WTC11 (cell line): ENCODE results near the gene RGS11. TPM values are rescaled to one million over a fixed set of nuclear protein-coding genes. Genes with fewer than 3 reads are reported as not detected.

Source experiments
- ATAC-seq: fragments of 200-7000 bp; cut with Tn5 transposase; 2 replicates; pipeline ENCODE4 v1.10.0; 2021; ENCODE audit warnings: mild to moderate bottlenecking, moderate library complexity
- CTCF ChIA-PET: fragments of 300-600 bp; sonication (Branson Sonifier 250); formaldehyde crosslinking; loops from one replicate; lab custom pipeline; 2021; ENCODE audit warnings: antibody characterized with exemption; lab: Charles Lee
- POLR2A ChIA-PET: fragments of 350-600 bp; sonication (Branson Sonifier 250); formaldehyde crosslinking; loops from one replicate; lab custom pipeline; 2021; ENCODE audit warnings: antibody characterized with exemption; lab: Charles Lee
- DNase-seq: peaks from one replicate; pipeline ENCODE4 v3.0.0; 2021; ENCODE audit warnings: low spot score
- H3K27ac Mint-ChIP-seq: 2 replicates; pipeline ENCODE4 v1.8.0; 2021; ENCODE audit warnings: mixed read lengths
- H3K27me3 Mint-ChIP-seq: 2 replicates; pipeline ENCODE4 v1.8.0; 2021; ENCODE audit warnings: low read depth, mild to moderate bottlenecking, moderate library complexity, mixed read lengths
- H3K36me3 Mint-ChIP-seq: 2 replicates; pipeline ENCODE4 v1.8.0; 2021; ENCODE audit warnings: mixed read lengths
- H3K4me1 Mint-ChIP-seq: 2 replicates; pipeline ENCODE4 v1.8.0; 2022; ENCODE audit warnings: mixed read lengths
- H3K4me3 Mint-ChIP-seq: 2 replicates; pipeline ENCODE4 v1.8.0; 2021; ENCODE audit warnings: mild to moderate bottlenecking, moderate library complexity, mixed read lengths
- H3K9me3 Mint-ChIP-seq: 2 replicates; pipeline ENCODE4 v1.8.0; 2021; ENCODE audit warnings: mixed read lengths
- ELF4 ChIP-seq: sonication (generic); formaldehyde crosslinking; IDR thresholded peaks from 2 replicates; pipeline ENCODE4 v1.8.1; 2022; ENCODE audit warnings: low read depth, mild to moderate bottlenecking, moderate library complexity, missing genetic modification reagents
- FOXJ3 ChIP-seq: sonication (generic); formaldehyde crosslinking; IDR thresholded peaks from 2 replicates; pipeline ENCODE4 v1.9.0; 2021; ENCODE audit warnings: missing genetic modification reagents, mild to moderate bottlenecking, borderline replicate concordance
- NR3C1 ChIP-seq: sonication (generic); formaldehyde crosslinking; conservative IDR thresholded peaks from 2 replicates; pipeline ENCODE4 v1.8.1; 2023; ENCODE audit warnings: low read depth, mild to moderate bottlenecking, missing genetic modification reagents
- PRRX2 ChIP-seq: fragments of 250-450 bp; sonication (Bioruptor Pico); IDR thresholded peaks from 2 replicates; pipeline ENCODE4 v1.8.0; 2021; ENCODE audit warnings: mild to moderate bottlenecking
- RORB ChIP-seq: fragments of 250-450 bp; sonication (Bioruptor Pico); IDR thresholded peaks from 2 replicates; pipeline ENCODE4 v1.9.0; 2021; ENCODE audit warnings: mild to moderate bottlenecking
- SMAD3 ChIP-seq: sonication (generic); formaldehyde crosslinking; IDR thresholded peaks from 2 replicates; pipeline ENCODE4 v1.8.0; 2022; ENCODE audit warnings: missing genetic modification reagents, mild to moderate bottlenecking, borderline replicate concordance
- SMAD4 ChIP-seq: sonication (generic); formaldehyde crosslinking; IDR thresholded peaks from 2 replicates; pipeline ENCODE4 v1.8.0; 2022; ENCODE audit warnings: mild to moderate bottlenecking, missing genetic modification reagents
- SOX15 ChIP-seq: fragments of 250-450 bp; sonication (Bioruptor Pico); IDR thresholded peaks from 2 replicates; pipeline ENCODE4 v1.9.0; 2021; ENCODE audit warnings: mild to moderate bottlenecking
- TP53 ChIP-seq: sonication (generic); formaldehyde crosslinking; IDR thresholded peaks from 2 replicates; pipeline ENCODE4 v1.8.1; 2023; ENCODE audit warnings: mild to moderate bottlenecking, missing genetic modification reagents
- ZNF138 ChIP-seq: sonication (generic); formaldehyde crosslinking; conservative IDR thresholded peaks from 2 replicates; pipeline ENCODE4 v1.8.1; 2022; ENCODE audit warnings: mild to moderate bottlenecking, moderate library complexity, missing genetic modification reagents
- total RNA-seq: library from RNA; stranded (reverse); gene quantifications from 3 replicates; pipeline ENCODE4 v1.2.3, GENCODE V29; 2021
- TF ChIP-seq, protein P1 (sequence below): sonication (generic); formaldehyde crosslinking; IDR thresholded peaks from 2 replicates; pipeline ENCODE4 v1.8.1; 2023; ENCODE audit warnings: mild to moderate bottlenecking, missing genetic modification reagents, moderate library complexity
- TF ChIP-seq, protein P2 (sequence below): sonication (generic); formaldehyde crosslinking; IDR thresholded peaks from 2 replicates; pipeline ENCODE4 v1.8.0; 2022; ENCODE audit warnings: mild to moderate bottlenecking, missing genetic modification reagents
- TF ChIP-seq, protein P3 (sequence below): sonication (generic); formaldehyde crosslinking; IDR thresholded peaks from 2 replicates; pipeline ENCODE4 v1.8.1; 2022; ENCODE audit warnings: low read depth, mild to moderate bottlenecking, moderate library complexity, missing genetic modification reagents, borderline replicate concordance
- TF ChIP-seq, protein P4 (sequence below): sonication (generic); formaldehyde crosslinking; IDR thresholded peaks from 2 replicates; pipeline ENCODE4 v1.8.1; 2023; ENCODE audit warnings: mild to moderate bottlenecking, missing genetic modification reagents, moderate library complexity
- TF ChIP-seq, protein P5 (sequence below): sonication (generic); formaldehyde crosslinking; IDR thresholded peaks from 2 replicates; pipeline ENCODE4 v1.8.0; 2022; ENCODE audit warnings: mild to moderate bottlenecking, missing genetic modification reagents
- TF ChIP-seq, protein P6 (sequence below): sonication (generic); formaldehyde crosslinking; conservative IDR thresholded peaks from 2 replicates; pipeline ENCODE4 v1.8.1; 2022; ENCODE audit warnings: mild to moderate bottlenecking, missing genetic modification reagents
- TF ChIP-seq, protein P7 (sequence below): sonication (generic); formaldehyde crosslinking; IDR thresholded peaks from 2 replicates; pipeline ENCODE4 v1.8.1; 2023; ENCODE audit warnings: mild to moderate bottlenecking, missing genetic modification reagents

Gene RGS11
- total RNA-seq, 1 experiment from 2014 or later: 1.8 TPM

DNA sequence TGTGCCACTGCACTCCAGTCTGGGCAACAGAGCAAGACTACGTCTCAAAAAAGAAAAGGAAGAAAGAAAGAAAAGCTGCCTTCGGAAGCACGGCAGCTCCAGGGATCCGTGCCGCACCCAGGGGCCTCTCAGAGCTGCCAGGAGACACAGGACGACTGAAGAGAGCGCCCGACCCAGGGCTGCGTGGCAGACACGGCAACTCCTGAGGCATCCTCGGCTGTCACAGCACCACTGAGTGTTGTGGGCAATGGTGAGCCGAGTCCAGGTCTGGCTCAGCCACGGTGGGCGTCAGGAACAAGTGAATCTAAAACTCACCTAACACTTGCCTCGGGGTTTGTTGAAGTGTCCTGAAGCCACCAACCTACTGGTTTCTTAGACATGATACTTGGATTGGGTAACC is 36.0 kb upstream of the RGS11 start (continued):
- TF ChIP-seq, protein P1, sequence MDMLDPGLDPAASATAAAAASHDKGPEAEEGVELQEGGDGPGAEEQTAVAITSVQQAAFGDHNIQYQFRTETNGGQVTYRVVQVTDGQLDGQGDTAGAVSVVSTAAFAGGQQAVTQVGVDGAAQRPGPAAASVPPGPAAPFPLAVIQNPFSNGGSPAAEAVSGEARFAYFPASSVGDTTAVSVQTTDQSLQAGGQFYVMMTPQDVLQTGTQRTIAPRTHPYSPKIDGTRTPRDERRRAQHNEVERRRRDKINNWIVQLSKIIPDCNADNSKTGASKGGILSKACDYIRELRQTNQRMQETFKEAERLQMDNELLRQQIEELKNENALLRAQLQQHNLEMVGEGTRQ: no peak

DNA sequence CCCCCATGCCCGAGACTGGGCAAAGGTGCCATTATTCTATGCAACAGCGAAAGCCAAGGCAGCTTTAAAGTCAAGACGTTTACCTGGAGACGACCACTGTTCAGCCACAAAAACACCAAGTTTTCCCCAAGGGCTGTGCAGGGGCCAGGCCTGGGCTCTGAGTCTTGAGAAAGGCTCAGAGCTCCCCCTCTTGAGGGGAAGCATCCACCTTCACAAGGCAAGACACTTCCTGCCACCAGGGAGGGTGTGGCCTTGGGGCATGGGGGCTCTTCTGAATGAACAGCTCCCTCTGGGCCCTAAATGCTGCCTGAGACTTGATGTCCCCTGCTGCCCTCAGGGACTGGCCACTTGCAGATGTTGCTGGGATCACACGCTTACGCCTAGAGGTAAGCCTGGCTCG is 33.7 kb upstream of the RGS11 start:
- no peaks in the 10 kb centered on the region for H3K4me1 Mint-ChIP-seq
- CTCF ChIA-PET: interaction anchor here (0.6 to 1.8 kb wide), 10 partner anchors 9 to 244 kb away, joined by 3 to 10 read pairs (median 4); partner anchors contain the start of gene AXIN1
- H3K36me3 Mint-ChIP-seq: peaks cover 27% of the 10 kb centered on the region
- no peaks in the 10 kb centered on the region for H3K27me3 Mint-ChIP-seq
- TF ChIP-seq FOXJ3 (CRISPR knock-in tag): no peak
- TF ChIP-seq, protein P2, sequence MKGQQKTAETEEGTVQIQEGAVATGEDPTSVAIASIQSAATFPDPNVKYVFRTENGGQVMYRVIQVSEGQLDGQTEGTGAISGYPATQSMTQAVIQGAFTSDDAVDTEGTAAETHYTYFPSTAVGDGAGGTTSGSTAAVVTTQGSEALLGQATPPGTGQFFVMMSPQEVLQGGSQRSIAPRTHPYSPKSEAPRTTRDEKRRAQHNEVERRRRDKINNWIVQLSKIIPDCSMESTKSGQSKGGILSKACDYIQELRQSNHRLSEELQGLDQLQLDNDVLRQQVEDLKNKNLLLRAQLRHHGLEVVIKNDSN (CRISPR knock-in tag): no peak
- TF ChIP-seq, all 79 proteins: peak for 0
- no peaks in the 10 kb centered on the region for H3K9me3 Mint-ChIP-seq
- POLR2A ChIA-PET: interaction anchor here (1.0 kb wide), 1 partner anchor 81 kb away, joined by 4 read pairs; no protein-coding TSS in a partner anchor
- no peak for DNase-seq
- peak overlapping the region; percentile 94 for H3K27ac Mint-ChIP-seq
- H3K4me3 Mint-ChIP-seq: no peak overlapping the region
- ATAC-seq: peak; percentile 75

DNA sequence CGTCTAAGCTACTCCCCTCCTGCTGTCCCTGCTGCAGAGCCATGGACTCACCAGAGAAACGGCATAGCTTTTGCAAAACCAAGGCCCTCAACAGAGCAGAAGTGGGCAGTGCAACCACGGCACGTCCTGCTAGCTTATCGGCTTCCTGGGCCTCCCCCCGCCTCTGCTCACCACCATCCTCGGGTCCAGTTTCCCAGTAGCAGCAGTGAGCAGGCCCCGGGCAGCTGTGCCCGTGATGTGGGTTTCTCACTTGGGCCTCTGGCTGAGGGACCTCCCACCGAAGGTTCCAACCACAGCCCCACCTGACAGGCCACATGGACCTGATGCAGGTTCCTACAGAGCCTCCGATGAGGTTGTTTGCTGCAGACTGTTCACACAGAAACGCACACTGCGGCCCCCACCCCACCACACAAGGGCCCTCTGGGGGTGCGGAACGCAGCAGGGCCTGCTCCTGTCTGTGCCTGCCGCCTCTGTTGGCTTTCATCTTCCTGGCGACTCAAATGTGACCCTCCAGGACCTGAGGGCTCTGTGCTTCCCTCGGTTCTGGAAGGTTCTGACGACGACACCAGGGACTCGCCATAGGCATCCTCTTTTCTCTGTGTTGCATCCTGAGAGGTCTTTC is 32.1 kb upstream of the RGS11 start:
- no peaks in the 10 kb centered on the region for H3K4me1 Mint-ChIP-seq
- no peak overlapping the region for H3K4me3 Mint-ChIP-seq
- peaks cover 37% of the 10 kb centered on the region for H3K36me3 Mint-ChIP-seq
- POLR2A ChIA-PET: no interaction called here
- no peaks in the 10 kb centered on the region for H3K9me3 Mint-ChIP-seq
- TF ChIP-seq, protein P1: no peak
- TF ChIP-seq SMAD3 (CRISPR knock-in tag) (no peak), TP53 (CRISPR knock-in tag) (no peak), SOX15 (CRISPR knock-in tag) (no peak), ZNF138 (no peak), PRRX2 (CRISPR knock-in tag) (no peak), NR3C1 (CRISPR knock-in tag) (no peak), ELF4 (CRISPR knock-in tag) (no peak)
- TF ChIP-seq, protein P3, sequence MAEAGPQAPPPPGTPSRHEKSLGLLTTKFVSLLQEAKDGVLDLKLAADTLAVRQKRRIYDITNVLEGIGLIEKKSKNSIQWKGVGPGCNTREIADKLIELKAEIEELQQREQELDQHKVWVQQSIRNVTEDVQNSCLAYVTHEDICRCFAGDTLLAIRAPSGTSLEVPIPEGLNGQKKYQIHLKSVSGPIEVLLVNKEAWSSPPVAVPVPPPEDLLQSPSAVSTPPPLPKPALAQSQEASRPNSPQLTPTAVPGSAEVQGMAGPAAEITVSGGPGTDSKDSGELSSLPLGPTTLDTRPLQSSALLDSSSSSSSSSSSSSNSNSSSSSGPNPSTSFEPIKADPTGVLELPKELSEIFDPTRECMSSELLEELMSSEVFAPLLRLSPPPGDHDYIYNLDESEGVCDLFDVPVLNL (CRISPR knock-in tag): no peak
- TF ChIP-seq, protein P4, sequence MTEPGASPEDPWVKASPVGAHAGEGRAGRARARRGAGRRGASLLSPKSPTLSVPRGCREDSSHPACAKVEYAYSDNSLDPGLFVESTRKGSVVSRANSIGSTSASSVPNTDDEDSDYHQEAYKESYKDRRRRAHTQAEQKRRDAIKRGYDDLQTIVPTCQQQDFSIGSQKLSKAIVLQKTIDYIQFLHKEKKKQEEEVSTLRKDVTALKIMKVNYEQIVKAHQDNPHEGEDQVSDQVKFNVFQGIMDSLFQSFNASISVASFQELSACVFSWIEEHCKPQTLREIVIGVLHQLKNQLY: no peak
- no peak overlapping the region for H3K27ac Mint-ChIP-seq
- no peak for DNase-seq
- H3K27me3 Mint-ChIP-seq: no peaks in the 10 kb centered on the region
- ATAC-seq: no peak
- CTCF ChIA-PET: interaction anchor here (0.6 to 1.8 kb wide), 4 partner anchors 11 to 125 kb away, joined by 3 to 5 read pairs (median 4); partner anchors contain the start of gene AXIN1

DNA sequence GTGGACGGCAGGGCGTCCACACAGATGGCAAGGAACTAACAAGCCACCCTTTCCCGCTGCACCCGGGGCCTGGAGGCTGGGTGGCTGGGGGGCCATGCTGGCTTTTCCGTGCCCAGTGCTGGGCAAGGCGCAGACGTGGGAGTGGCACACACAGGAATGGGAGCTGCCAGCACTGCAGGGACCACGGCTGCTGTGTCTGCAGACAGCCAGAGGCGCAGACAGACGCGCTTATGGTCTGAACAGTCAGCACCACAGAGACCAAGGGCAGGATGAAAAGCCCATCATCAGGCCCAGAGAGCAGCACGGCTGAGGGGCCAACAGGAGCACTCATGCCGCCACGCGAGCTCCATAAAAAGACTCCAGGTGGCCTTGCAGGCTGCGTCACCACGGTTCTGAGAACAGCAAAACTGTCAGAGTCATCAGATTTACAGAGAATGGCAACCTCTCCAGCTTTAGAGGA is 31.2 kb upstream of the RGS11 start:
- CTCF ChIA-PET: interaction anchor here (0.6 to 1.8 kb wide), 3 partner anchors 46 to 124 kb away, joined by 3 to 5 read pairs (median 5); partner anchors contain the start of gene AXIN1
- H3K27me3 Mint-ChIP-seq: no peaks in the 10 kb centered on the region
- H3K27ac Mint-ChIP-seq: no peak overlapping the region
- POLR2A ChIA-PET: no interaction called here
- no peaks in the 10 kb centered on the region for H3K4me1 Mint-ChIP-seq
- ATAC-seq (no peak), DNase-seq (no peak)
- H3K9me3 Mint-ChIP-seq: no peaks in the 10 kb centered on the region
- H3K4me3 Mint-ChIP-seq: no peak overlapping the region
- H3K36me3 Mint-ChIP-seq: peaks cover 33% of the 10 kb centered on the region
- TF ChIP-seq, protein P5, sequence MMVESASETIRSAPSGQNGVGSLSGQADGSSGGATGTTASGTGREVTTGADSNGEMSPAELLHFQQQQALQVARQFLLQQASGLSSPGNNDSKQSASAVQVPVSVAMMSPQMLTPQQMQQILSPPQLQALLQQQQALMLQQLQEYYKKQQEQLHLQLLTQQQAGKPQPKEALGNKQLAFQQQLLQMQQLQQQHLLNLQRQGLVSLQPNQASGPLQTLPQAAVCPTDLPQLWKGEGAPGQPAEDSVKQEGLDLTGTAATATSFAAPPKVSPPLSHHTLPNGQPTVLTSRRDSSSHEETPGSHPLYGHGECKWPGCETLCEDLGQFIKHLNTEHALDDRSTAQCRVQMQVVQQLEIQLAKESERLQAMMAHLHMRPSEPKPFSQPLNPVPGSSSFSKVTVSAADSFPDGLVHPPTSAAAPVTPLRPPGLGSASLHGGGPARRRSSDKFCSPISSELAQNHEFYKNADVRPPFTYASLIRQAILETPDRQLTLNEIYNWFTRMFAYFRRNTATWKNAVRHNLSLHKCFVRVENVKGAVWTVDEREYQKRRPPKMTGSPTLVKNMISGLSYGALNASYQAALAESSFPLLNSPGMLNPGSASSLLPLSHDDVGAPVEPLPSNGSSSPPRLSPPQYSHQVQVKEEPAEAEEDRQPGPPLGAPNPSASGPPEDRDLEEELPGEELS: no peak
- TF ChIP-seq SMAD4 (CRISPR knock-in tag) (no peak), PRRX2 (CRISPR knock-in tag) (no peak), RORB (CRISPR knock-in tag) (no peak)
- TF ChIP-seq, protein P6, sequence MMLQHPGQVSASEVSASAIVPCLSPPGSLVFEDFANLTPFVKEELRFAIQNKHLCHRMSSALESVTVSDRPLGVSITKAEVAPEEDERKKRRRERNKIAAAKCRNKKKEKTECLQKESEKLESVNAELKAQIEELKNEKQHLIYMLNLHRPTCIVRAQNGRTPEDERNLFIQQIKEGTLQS (CRISPR knock-in tag): no peak
- TF ChIP-seq, protein P7, sequence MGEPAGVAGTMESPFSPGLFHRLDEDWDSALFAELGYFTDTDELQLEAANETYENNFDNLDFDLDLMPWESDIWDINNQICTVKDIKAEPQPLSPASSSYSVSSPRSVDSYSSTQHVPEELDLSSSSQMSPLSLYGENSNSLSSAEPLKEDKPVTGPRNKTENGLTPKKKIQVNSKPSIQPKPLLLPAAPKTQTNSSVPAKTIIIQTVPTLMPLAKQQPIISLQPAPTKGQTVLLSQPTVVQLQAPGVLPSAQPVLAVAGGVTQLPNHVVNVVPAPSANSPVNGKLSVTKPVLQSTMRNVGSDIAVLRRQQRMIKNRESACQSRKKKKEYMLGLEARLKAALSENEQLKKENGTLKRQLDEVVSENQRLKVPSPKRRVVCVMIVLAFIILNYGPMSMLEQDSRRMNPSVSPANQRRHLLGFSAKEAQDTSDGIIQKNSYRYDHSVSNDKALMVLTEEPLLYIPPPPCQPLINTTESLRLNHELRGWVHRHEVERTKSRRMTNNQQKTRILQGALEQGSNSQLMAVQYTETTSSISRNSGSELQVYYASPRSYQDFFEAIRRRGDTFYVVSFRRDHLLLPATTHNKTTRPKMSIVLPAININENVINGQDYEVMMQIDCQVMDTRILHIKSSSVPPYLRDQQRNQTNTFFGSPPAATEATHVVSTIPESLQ (CRISPR knock-in tag): no peak
